Endodermal cell (in vitro differentiated cells): ENCODE data around the gene CPD. TPM values are rescaled to one million over a fixed set of nuclear protein-coding genes. Genes with fewer than 3 reads are reported as not detected.
"Not testable (repeated sequence)": the region's sequence is repeated elsewhere in the genome, so short reads cannot be mapped to it uniquely, and the experiment has no call there.

ENCODE experiments used
- DNase-seq: peaks from one replicate; pipeline ENCODE4 v3.0.0-alpha.2; 2017
- H3K27ac ChIP-seq: 2 replicates; pipeline ENCODE4 v1.5.1; 2013; ENCODE audit warnings: mild to moderate bottlenecking, low read depth, low read length, moderate library complexity
- H3K27me3 ChIP-seq: 2 replicates; pipeline ENCODE4 v1.6.1; 2013; ENCODE audit warnings: mild to moderate bottlenecking, low read length, moderate library complexity; ENCODE audit not compliant: insufficient read depth, control insufficient read depth, poor library complexity, severe bottlenecking
- H3K36me3 ChIP-seq: 2 replicates; pipeline ENCODE4 v1.7.0; 2013; ENCODE audit warnings: mild to moderate bottlenecking, low read length, moderate library complexity; ENCODE audit not compliant: control insufficient read depth, insufficient read depth
- H3K4me1 ChIP-seq: one replicate; pipeline ENCODE4 v1.7.0; 2013; ENCODE audit warnings: low read length; ENCODE audit not compliant: control insufficient read depth, insufficient read depth
- H3K4me3 ChIP-seq: 2 replicates; pipeline ENCODE4 v1.5.1; 2013; ENCODE audit warnings: mild to moderate bottlenecking, low read length, moderate library complexity
- H3K9ac ChIP-seq: 2 replicates; pipeline ENCODE4 v1.6.1; 2013; ENCODE audit warnings: mild to moderate bottlenecking, low read length, moderate library complexity; ENCODE audit not compliant: poor library complexity, severe bottlenecking; ENCODE audit errors: extremely low read depth
- H3K9me3 ChIP-seq: 2 replicates; pipeline ENCODE4 v1.6.1; 2013; ENCODE audit warnings: mild to moderate bottlenecking, low read length, moderate library complexity; ENCODE audit not compliant: control insufficient read depth
- H3K27ac Mint-ChIP-seq: 2 replicates; pipeline ENCODE4 v1.8.0; 2020; ENCODE audit warnings: mixed read lengths
- H3K27me3 Mint-ChIP-seq: 2 replicates; pipeline ENCODE4 v1.8.0; 2021; ENCODE audit warnings: mild to moderate bottlenecking, mixed read lengths; ENCODE audit not compliant: insufficient read depth
- H3K36me3 Mint-ChIP-seq: 2 replicates; pipeline ENCODE4 v1.8.0; 2020; ENCODE audit warnings: low read depth, mixed read lengths
- H3K4me1 Mint-ChIP-seq: 2 replicates; pipeline ENCODE4 v1.8.0; 2020; ENCODE audit warnings: mixed read lengths
- H3K4me3 Mint-ChIP-seq: 2 replicates; pipeline ENCODE4 v1.8.0; 2020; ENCODE audit warnings: mild to moderate bottlenecking, moderate library complexity, mixed read lengths
- H3K9me3 Mint-ChIP-seq: 2 replicates; pipeline ENCODE4 v1.8.0; 2020; ENCODE audit warnings: mild to moderate bottlenecking, mixed read lengths
- WGBS, 2 experiments: methylation state at CpG; one replicate each; pipeline versions ENCODE4 v1.1.5 to v1.1.7; 2013; ENCODE audit warnings: missing lambda C conversion rate in 2 of 2, mixed read lengths in 1 of 2; ENCODE audit not compliant: insufficient coverage in 1 of 2, insufficient read length in 1 of 2; 5-methylcytosine and 5-hydroxymethylcytosine counted together
- total RNA-seq, 2 donors: library from RNA; stranded (reverse); fragmentation: NEBNext Ultra II Directional in 1 of 2; extraction: Animal tissue kit (Norgen Biotek cat#: 25700) in 1 of 2; gene quantifications; 2 replicates in 1 of 2; 3 replicates in 1 of 2; pipeline ENCODE4 v1.2.1, GENCODE V29; 2021
- TF ChIP-seq, protein P1 (sequence below): fragments of 200-600 bp; sonication (generic); conservative IDR thresholded peaks from 2 replicates; pipeline ENCODE4 v1.5.0; 2021; ENCODE audit warnings: antibody characterized with exemption, mild to moderate bottlenecking

The CPD gene
- total RNA-seq, 2 donors from 2014 or later: 81.7 to 82.1 TPM

DNA sequence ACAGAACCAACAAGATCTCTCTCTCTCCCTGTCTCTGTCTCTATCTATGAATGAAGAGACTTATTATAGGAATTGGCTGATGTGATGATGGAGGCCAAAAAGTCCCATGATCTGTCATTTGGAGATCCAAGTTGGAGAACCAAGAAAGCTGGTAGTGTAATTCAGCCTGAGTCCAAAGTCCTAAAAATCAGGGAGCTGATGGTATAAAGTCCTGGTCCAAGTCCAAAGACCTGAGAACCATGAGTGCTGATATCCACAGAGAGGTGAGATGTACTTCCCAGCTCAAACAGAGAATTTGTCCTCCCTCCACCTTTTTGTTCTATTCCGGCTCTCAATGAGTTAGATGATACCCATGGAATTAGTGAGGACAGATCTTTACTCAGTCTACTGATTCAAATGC lies 29.5 kb upstream of the CPD start:
- no peaks in the 10 kb centered on the region for H3K36me3 Mint-ChIP-seq
- no peak overlapping the region for H3K27ac Mint-ChIP-seq
- Histone ChIP-seq H3K9ac (no peak overlapping the region), H3K27me3 (no peaks in the 10 kb centered on the region), H3K4me1 (peaks cover 6% of the 10 kb centered on the region), H3K27ac (no peak overlapping the region), H3K4me3 (no peak overlapping the region), H3K36me3 (no peaks in the 10 kb centered on the region), H3K9me3 (no peaks in the 10 kb centered on the region)
- no peak for DNase-seq
- no peaks in the 10 kb centered on the region for H3K9me3 Mint-ChIP-seq
- H3K4me3 Mint-ChIP-seq: no peak overlapping the region
- peaks cover 16% of the 10 kb centered on the region for H3K4me1 Mint-ChIP-seq
- 95 to 100% methylated on average over 1 of the region's 1 CpG for WGBS, 2 experiments
- TF ChIP-seq, protein P1, sequence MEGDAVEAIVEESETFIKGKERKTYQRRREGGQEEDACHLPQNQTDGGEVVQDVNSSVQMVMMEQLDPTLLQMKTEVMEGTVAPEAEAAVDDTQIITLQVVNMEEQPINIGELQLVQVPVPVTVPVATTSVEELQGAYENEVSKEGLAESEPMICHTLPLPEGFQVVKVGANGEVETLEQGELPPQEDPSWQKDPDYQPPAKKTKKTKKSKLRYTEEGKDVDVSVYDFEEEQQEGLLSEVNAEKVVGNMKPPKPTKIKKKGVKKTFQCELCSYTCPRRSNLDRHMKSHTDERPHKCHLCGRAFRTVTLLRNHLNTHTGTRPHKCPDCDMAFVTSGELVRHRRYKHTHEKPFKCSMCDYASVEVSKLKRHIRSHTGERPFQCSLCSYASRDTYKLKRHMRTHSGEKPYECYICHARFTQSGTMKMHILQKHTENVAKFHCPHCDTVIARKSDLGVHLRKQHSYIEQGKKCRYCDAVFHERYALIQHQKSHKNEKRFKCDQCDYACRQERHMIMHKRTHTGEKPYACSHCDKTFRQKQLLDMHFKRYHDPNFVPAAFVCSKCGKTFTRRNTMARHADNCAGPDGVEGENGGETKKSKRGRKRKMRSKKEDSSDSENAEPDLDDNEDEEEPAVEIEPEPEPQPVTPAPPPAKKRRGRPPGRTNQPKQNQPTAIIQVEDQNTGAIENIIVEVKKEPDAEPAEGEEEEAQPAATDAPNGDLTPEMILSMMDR: no peak
- H3K27me3 Mint-ChIP-seq: no peaks in the 10 kb centered on the region

DNA sequence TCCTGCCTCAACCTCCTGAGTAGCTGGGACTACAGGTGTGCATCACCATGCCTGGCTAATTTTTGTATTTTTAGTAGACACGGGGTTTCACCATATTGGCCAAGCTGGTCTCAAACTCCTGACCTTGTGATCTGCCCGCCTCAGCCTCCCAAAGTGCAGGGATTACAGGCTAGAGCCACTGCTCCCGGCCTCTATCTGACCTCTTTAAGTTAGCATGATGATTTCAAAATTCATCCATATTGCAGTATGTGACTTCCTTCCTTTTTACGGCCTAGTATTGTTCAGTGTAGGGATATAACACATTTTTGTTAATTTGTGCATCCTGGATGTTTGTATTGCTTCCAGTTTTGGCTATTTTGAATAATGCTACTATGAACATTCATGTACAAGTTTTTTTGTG lies 27.5 kb upstream of the CPD start:
- not testable (repeated sequence) for H3K9me3 Mint-ChIP-seq, H3K27ac ChIP-seq, H3K9me3 ChIP-seq, H3K9ac ChIP-seq, H3K27me3 Mint-ChIP-seq, H3K4me3 Mint-ChIP-seq, H3K27me3 ChIP-seq, DNase-seq, H3K4me3 ChIP-seq, H3K4me1 ChIP-seq, H3K27ac Mint-ChIP-seq, H3K36me3 ChIP-seq, H3K36me3 Mint-ChIP-seq
- H3K4me1 Mint-ChIP-seq: peaks cover 12% of the 10 kb centered on the region
- WGBS, 2 experiments: 92 to 95% methylated on average over 3 to 4 of the region's 4 CpGs

DNA sequence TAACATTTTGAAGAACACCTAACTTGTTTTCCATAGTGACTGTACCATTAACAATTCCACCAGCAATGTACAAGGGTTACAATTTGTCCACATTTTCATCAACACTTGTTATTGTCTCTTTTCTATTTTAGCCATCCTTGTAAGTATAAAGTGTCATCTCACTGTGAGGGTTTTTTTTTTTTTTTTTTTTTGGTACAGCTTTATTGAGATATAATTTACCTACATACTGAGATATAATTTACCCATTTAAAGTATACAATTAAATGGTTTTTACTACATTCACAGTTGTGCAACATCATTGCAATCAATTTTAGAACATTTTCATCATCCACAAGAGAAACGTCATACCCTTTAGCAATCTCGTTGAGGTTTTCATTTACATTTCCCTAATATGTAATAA lies 27.0 kb upstream of the CPD start:
- Mint-ChIP-seq H3K36me3 (no peaks in the 10 kb centered on the region), H3K9me3 (no peaks in the 10 kb centered on the region), H3K4me1 (peaks cover 12% of the 10 kb centered on the region), H3K27ac (no peak overlapping the region), H3K27me3 (no peaks in the 10 kb centered on the region), H3K4me3 (no peak overlapping the region)
- Histone ChIP-seq H3K9me3 (no peaks in the 10 kb centered on the region), H3K4me1 (peaks cover 6% of the 10 kb centered on the region), H3K4me3 (no peak overlapping the region), H3K9ac (no peak overlapping the region), H3K27me3 (no peaks in the 10 kb centered on the region), H3K27ac (no peak overlapping the region), H3K36me3 (no peaks in the 10 kb centered on the region)
- DNase-seq: no peak
- 92 to 100% methylated on average over 2 of the region's 2 CpGs for WGBS, 2 experiments
- TF ChIP-seq, protein P1: no peak

DNA sequence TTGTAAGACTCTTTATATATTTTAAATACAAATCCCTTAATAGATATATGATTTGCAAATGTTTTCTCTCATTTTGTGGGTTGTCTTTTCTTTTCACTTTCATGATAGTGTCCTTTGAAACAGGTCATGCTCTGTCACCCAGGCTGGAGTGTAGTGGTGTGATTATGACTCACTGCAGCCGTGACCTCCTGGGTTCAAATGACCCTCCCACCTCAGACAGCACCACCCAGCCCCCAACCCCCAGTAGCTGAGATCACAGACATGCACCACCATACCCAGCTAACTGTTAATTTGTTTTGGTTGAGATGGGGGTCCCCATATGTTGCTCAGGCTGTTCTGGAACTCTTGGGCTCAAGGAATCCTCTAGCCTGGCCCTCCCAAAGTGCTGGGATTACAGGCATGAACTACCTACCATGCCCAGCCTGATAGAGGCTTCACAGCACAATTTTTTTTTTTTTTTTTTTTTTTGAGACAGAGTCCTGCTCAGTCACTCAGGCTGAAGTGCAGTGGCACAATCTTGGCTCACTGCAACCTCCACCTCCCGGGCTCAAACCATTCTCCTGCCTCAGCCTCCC lies 26.4 kb upstream of the CPD start:
- Histone ChIP-seq H3K4me3 (no peak overlapping the region), H3K27me3 (no peaks in the 10 kb centered on the region), H3K9me3 (no peaks in the 10 kb centered on the region), H3K4me1 (peaks cover 6% of the 10 kb centered on the region), H3K9ac (no peak overlapping the region), H3K36me3 (no peaks in the 10 kb centered on the region), H3K27ac (no peak overlapping the region)
- peaks cover 12% of the 10 kb centered on the region for H3K4me1 Mint-ChIP-seq
- no peak for DNase-seq
- TF ChIP-seq, protein P1: no peak
- WGBS, 2 experiments: 80 to 87% methylated on average over 1 of the region's 2 CpGs
- no peak overlapping the region for H3K4me3 Mint-ChIP-seq
- no peaks in the 10 kb centered on the region for H3K9me3 Mint-ChIP-seq
- H3K36me3 Mint-ChIP-seq: no peaks in the 10 kb centered on the region
- H3K27ac Mint-ChIP-seq: no peak overlapping the region
- H3K27me3 Mint-ChIP-seq: no peaks in the 10 kb centered on the region
